ENCODE data around the gene MYL12B. TPM values are rescaled to one million over a fixed set of nuclear protein-coding genes. Genes with fewer than 3 reads are reported as not detected.
"Not testable (repeated sequence)": the region's sequence is repeated elsewhere in the genome, so short reads cannot be mapped to it uniquely, and the experiment has no call there.

Gene MYL12B
- total and polyA plus RNA-seq, 2 of the 8 experiments (the other 6 are each of a cell fraction or from before 2014, with no cell fraction given), result 174 to 188 TPM

DNA sequence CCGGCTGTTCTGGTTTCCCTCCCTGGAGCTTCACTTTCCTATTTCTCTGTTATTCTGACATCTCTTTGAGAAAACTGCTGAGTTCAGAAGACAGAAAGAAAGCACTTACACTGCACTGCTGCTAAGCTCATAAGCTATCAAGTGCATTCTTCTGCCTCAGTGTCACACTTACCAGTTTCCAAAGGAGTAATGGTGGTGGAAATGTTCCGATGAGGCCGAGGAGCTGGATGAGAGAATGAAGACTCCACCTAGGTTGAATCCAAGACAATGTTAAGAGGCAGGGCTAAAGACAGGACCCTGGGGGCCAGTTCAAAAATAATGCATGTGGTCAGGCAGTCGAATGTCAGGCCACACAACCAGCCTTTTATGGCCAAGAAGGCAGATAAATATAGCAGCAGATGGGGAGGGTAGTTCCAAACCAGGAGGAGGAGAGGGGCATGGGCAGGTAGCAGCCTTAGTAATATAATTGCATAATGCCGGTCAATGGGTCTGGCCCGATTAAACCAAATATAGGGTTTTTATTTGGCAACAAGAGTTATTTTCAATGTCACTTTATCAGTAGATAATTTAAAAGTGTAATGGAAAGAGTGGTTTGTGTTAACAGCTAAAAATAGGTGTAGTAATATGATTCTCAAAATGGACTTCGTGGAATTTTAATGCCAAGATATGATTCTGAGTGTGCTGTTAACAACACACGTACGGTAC is 42.1 kb upstream of the MYL12B start, which contains the start of gene MYOM1 (continued):
- TF ChIP-seq TBP (IDR thresholded peaks at IDR 0.05; ENCODE audit: low read depth, low read length) (no peak), BCL11A (IDR thresholded peaks at IDR 0.05; ENCODE audit: low read depth in 2 of 2, low read length in 2 of 2) (no peak), JUND (IDR thresholded peaks at IDR 0.05; ENCODE audit: low read length) (no peak)

DNA sequence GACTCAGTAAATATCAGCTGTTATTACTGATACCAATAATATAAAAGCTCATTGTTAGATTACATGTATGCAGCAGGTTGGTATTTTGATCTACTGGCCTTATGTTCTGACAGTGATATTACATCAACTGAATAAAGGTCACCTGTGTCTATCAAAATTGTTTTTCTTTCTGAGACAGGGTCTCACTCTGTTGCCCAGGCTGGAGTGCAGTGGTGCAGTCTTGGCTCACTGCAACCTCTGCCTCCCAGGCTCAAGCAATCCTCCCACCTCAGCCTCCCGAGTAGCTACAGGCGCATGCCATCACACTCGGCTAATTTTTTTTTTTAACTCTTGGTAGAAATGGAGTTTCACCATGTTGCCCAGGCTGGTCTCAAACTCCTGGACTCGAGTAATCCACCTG is 41.1 kb upstream of the MYL12B start:
- not testable (repeated sequence) for H2BK120ac ChIP-seq (replicated peaks; ENCODE audit: low read depth, low read length); H3K79me2 ChIP-seq (ENCODE audit: control insufficient read depth in 1 of 2, insufficient read depth in 2 of 2, low read length in 2 of 2); H3K36me3 ChIP-seq (ENCODE audit: control insufficient read depth in 2 of 4, insufficient read depth in 4 of 4, low read length in 3 of 4); H2AK5ac ChIP-seq (ENCODE audit: low read depth, low read length); H3K4ac ChIP-seq (replicated peaks; ENCODE audit: insufficient read length, low read depth, low read length); H3K27me3 ChIP-seq (replicated peaks in 1 of 4; ENCODE audit: control insufficient read depth in 3 of 4, extremely low read depth in 1 of 4, insufficient read depth in 3 of 4, low read length in 3 of 4); H2AFZ ChIP-seq (ENCODE audit: low read length); H3K9me3 ChIP-seq (ENCODE audit: insufficient read depth in 2 of 2, low read depth in 1 of 2, low read length in 1 of 2); DNase-seq (ENCODE audit: low read depth in 1 of 2, low spot score in 2 of 2); H3K79me1 ChIP-seq (ENCODE audit: low read depth, low read length); H4K5ac ChIP-seq (ENCODE audit: insufficient read length, low read depth, low read length); H4K20me1 ChIP-seq (replicated peaks in 1 of 2; ENCODE audit: control insufficient read depth in 1 of 2, insufficient read depth in 2 of 2, low read length in 2 of 2); H2BK12ac ChIP-seq (ENCODE audit: low read depth, low read length); H2BK15ac ChIP-seq (ENCODE audit: low read length); H4K8ac ChIP-seq (ENCODE audit: extremely low read depth, insufficient read depth, low read length); H3K14ac ChIP-seq (ENCODE audit: insufficient read length); H3K4me2 ChIP-seq (ENCODE audit: insufficient read depth in 1 of 2, low read depth in 2 of 2, low read length in 2 of 2); H2BK5ac ChIP-seq (ENCODE audit: low read depth, low read length); H4K91ac ChIP-seq (replicated peaks; ENCODE audit: insufficient read length, low read length); H3K4me1 ChIP-seq (replicated peaks in 1 of 4; ENCODE audit: control insufficient read depth in 3 of 4, insufficient read depth in 4 of 4, low read length in 3 of 4); H3K27ac ChIP-seq (ENCODE audit: low read depth, low read length); H3K56ac ChIP-seq (replicated peaks; ENCODE audit: insufficient read length, low read depth, low read length); H3K18ac ChIP-seq (ENCODE audit: extremely low read depth, low read length); H3K23ac ChIP-seq (ENCODE audit: insufficient read length); H3K23me2 ChIP-seq (ENCODE audit: low read depth, low read length); FAIRE-seq; H2BK20ac ChIP-seq (ENCODE audit: low read length); H3K4me3 ChIP-seq (ENCODE audit: extremely low read depth in 1 of 4, insufficient read depth in 2 of 4, low read depth in 3 of 4, low read length in 4 of 4); H3K9ac ChIP-seq (replicated peaks in 1 of 4; ENCODE audit: extremely low read depth in 1 of 4, low read depth in 3 of 4, low read length in 3 of 4)
- CTCF ChIA-PET (ENCODE audit: partially characterized antibody), result interaction anchor here (0.6 to 1.6 kb wide), 6 partner anchors 25 to 297 kb away, joined by 3 to 4 read pairs (median 3); no protein-coding TSS in a partner anchor
- POLR2A ChIA-PET (ENCODE audit: partially characterized antibody), result interaction anchor here (0.6 to 1.3 kb wide), 3 partner anchors 9 to 142 kb away, joined by 3 to 5 read pairs (median 4); no protein-coding TSS in a partner anchor
- 96% methylated on average over 4 of the region's 4 CpGs; no CpG with 5 or more reads in 1 of the 2 experiments for WGBS, 2 experiments (ENCODE audit: extremely low coverage in 1 of 2, insufficient coverage in 1 of 2, insufficient read length in 1 of 2, insufficient replicate concordance in 2 of 2, low coverage in 1 of 2, low lambda C conversion rate in 2 of 2, missing lambda C conversion rate in 1 of 2)

All from H1 (cell line).